ENCODE measurements around the gene SNAI3.

The SNAI3 gene

DNA sequence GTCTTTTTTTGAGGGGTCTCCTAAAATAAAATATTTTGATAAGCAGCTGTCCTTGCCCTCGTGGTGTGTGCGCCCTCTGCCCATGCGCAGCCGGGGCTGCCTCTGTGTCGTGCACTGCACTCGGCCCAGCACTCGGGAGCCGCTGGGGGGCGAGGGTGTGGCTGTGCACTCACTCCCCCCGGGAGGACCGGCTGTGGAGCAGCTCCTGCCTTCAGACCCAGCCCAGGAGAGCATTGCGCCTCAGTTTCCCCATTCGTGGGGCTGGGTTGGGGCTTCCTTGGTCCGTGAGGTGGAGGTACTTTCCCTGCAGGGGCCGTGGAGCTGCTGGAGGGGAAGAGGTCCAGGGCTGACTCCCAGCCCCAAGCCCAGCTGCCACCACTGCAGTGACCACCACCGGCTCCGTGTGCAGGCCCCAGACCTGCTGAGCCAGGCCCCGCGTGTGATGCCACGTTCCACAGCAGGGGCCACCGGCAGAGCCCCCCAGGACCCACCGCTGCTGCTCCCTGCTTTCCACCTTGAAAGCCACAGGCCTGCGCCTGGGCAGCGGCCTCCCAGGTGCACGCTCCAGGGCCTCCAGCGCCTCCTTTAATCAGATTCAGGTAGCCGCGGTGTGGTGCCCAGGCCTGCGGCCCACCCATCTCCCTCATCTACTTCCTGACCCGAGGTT lies 54.3 kb downstream of the SNAI3 start:
- no peak for DNase-seq

DNA sequence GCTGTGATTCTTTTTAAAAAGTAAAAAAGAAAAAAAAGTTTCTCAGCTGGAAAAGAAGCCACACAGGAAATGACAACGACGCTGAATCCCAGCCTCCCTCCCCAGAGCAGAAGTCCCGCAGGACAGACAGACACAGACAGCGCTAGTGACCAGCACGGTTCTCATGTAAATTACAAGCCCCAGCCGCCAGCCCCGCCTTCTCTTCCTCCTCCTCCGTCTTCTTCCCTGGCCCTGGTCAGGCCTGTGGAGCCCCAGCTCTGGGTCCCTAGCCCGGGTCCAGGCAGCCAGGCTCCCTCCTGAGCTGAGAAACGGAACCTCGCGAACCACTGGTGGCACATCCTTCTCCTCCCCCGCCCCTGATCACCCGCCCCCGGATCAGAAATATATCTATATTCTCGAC lies 54.9 kb downstream of the SNAI3 start:
- DNase-seq, result no peak

GRCh38 chr16:88630941-88631340 lies 55.4 kb downstream of the SNAI3 start:
- no peak for DNase-seq

- no peak for DNase-seq
Observed at GRCh38 chr16:88630433-88630832, 55.9 kb downstream of the SNAI3 start.

- no peak for DNase-seq
Observed at GRCh38 chr16:88629835-88630234, 56.5 kb downstream of the SNAI3 start.

DNA sequence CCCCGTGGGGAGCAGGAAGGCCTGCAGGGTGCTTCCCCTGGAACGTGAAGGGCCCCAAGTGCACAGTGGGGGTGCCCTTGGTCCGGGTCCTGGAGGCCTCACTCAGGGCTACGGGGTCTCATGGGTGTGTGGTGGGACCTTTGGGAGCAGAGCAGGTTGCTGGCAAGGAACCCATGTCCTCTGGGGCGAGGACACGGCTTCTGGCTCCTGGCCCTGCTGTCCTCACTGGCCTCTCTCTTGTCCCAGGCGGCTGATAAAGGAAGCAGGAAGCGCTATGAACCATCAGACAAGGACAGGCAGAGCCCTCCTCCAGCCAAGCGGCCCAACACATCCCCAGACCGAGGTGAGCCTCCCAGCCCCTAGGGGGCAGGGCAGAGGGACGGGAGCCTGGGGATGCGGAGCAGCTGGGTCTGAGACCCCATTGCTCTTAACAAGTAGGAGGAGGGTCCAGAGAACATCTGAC lies 57.8 kb downstream of the SNAI3 start:
- no peak for DNase-seq
